ENCODE results near the gene CELA2A.

DNA sequence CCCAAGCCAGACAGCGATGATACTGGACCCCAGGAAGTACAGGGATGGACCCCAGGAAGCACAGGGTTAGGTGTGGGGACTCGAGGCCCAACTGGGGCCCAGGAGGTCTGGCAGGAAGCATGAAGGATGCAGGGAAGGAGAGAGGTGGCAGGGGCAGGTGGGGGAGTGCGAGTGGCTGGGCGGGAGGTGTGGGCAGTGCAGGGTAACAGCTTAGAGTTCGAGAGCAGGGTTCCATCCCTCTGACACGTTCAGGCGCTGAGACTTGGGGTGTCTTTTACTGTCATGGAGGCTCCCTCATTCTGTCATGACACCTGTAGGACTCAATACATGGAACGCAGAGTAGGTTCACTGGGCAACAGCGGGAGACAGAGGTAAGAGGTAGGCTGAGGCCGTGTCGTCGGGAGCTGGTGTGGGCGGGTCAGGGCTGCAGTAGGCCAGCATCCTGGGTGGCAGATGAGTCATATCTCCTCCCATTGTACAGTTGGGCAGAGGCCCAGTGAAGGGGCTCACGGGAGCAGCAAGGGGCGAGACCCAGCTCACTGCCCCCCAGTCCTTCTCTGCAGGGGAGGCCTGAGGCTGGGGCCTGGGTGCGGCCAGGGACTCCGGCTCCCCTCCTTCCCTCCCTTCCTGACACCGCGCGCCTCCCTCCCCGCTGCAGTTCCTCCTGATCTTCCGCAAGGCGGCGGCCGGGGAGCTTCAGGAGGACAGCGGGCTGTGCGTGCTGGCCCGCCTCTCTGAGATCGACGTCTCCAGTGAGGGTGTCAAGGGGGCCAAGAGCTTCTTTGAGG lies 29.8 kb upstream of the CELA2A start:
- TF ChIP-seq CTCF (optimal IDR thresholded peaks at IDR 0.05 in 1 of 3, IDR thresholded peaks at IDR 0.05 in 1 of 3, conservative IDR thresholded peaks at IDR 0.05 in 1 of 3; ENCODE audit: extremely low read depth in 1 of 3, insufficient read depth in 2 of 3, low read length in 3 of 3), result no peak
- no peak for TF ChIP-seq EZH2 (IDR thresholded peaks at IDR 0.05; ENCODE audit: low read length)

Measured in keratinocyte (primary cell).